ENCODE data around the gene UGT1A10.

Gene UGT1A10

GRCh38 chr2:233679196-233679595, 42.9 kb downstream of the UGT1A10 start:
- Histone ChIP-seq H3K4me2 (ENCODE audit: low read length) (no peak overlapping the region), H3K9me3 (ENCODE audit: control insufficient read depth, insufficient read depth, low read length) (no peaks in the 10 kb centered on the region), H3K27ac (ENCODE audit: low read depth, low read length) (no peak overlapping the region), H3K4me3 (ENCODE audit: low read length) (no peak overlapping the region), H3K27me3 (ENCODE audit: control insufficient read depth, low read length) (no peaks in the 10 kb centered on the region; the same call in 1 of the 2 replicates), H3K4me1 (ENCODE audit: control insufficient read depth, low read length) (peaks cover 9% of the 10 kb centered on the region), H3K36me3 (ENCODE audit: control insufficient read depth, low read length) (no peaks in the 10 kb centered on the region), H4K20me1 (ENCODE audit: control insufficient read depth, insufficient read depth, low read depth, low read length) (no peaks in the 10 kb centered on the region), H3K9me2 (replicated peaks; ENCODE audit: control insufficient read depth, low read length) (no peaks in the 10 kb centered on the region), H3K79me2 (ENCODE audit: control insufficient read depth, low read length) (no peaks in the 10 kb centered on the region), H3F3A (ENCODE audit: control insufficient read depth, insufficient read depth) (no peaks in the 10 kb centered on the region)
- TF ChIP-seq EZH2phosphoT487 (IDR thresholded peaks at IDR 0.05; ENCODE audit: borderline replicate concordance, low read length) (no peak), CTCF (IDR thresholded peaks at IDR 0.05; ENCODE audit: low read depth, low read length, poor library complexity, severe bottlenecking) (no peak)

GRCh38 chr2:233680361-233681045, 44.3 kb downstream of the UGT1A10 start:
- H3K4me3 ChIP-seq (ENCODE audit: low read length) = no peak overlapping the region
- TF ChIP-seq CTCF (IDR thresholded peaks at IDR 0.05; ENCODE audit: low read depth, low read length, poor library complexity, severe bottlenecking) (no peak), EZH2phosphoT487 (IDR thresholded peaks at IDR 0.05; ENCODE audit: borderline replicate concordance, low read length) (no peak)
- H3K4me1 ChIP-seq (ENCODE audit: control insufficient read depth, low read length) = peaks cover 9% of the 10 kb centered on the region
- no peak overlapping the region for H3K4me2 ChIP-seq (ENCODE audit: low read length)
- no peaks in the 10 kb centered on the region for H4K20me1 ChIP-seq (ENCODE audit: control insufficient read depth, insufficient read depth, low read depth, low read length)
- H3K9me3 ChIP-seq (ENCODE audit: control insufficient read depth, insufficient read depth, low read length) = no peaks in the 10 kb centered on the region
- H3K79me2 ChIP-seq (ENCODE audit: control insufficient read depth, low read length) = no peaks in the 10 kb centered on the region
- no peaks in the 10 kb centered on the region for H3K9me2 ChIP-seq (replicated peaks; ENCODE audit: control insufficient read depth, low read length)
- H3K27me3 ChIP-seq (ENCODE audit: control insufficient read depth, low read length) = no peaks in the 10 kb centered on the region; the same call in 1 of the 2 replicates
- no peaks in the 10 kb centered on the region for H3F3A ChIP-seq (ENCODE audit: control insufficient read depth, insufficient read depth)
- H3K27ac ChIP-seq (ENCODE audit: low read depth, low read length) = no peak overlapping the region
- H3K36me3 ChIP-seq (ENCODE audit: control insufficient read depth, low read length) = no peaks in the 10 kb centered on the region

GRCh38 chr2:233681521-233682099, 45.4 kb downstream of the UGT1A10 start, which contains the start of gene UGT1A7:
TSS of gene UGT1A7 (plus strand) at chr2:233681901. CDS start at chr2:233681938, 37 bp downstream.
- H3K27me3 ChIP-seq (ENCODE audit: control insufficient read depth, low read length) = no peaks in the 10 kb centered on the region; the same call in 1 of the 2 replicates
- H3K4me2 ChIP-seq (ENCODE audit: low read length) = peak within 1 kb of the TSS; percentile 32
- H3F3A ChIP-seq (ENCODE audit: control insufficient read depth, insufficient read depth) = no peaks in the 10 kb centered on the region
- H4K20me1 ChIP-seq (ENCODE audit: control insufficient read depth, insufficient read depth, low read depth, low read length) = no peaks in the 10 kb centered on the region
- H3K36me3 ChIP-seq (ENCODE audit: control insufficient read depth, low read length) = no peaks in the 10 kb centered on the region
- TF ChIP-seq CTCF (IDR thresholded peaks at IDR 0.05; ENCODE audit: low read depth, low read length, poor library complexity, severe bottlenecking) (no peak), EZH2phosphoT487 (IDR thresholded peaks at IDR 0.05; ENCODE audit: borderline replicate concordance, low read length) (no peak)
- no peak within 1 kb of the TSS for H3K27ac ChIP-seq (ENCODE audit: low read depth, low read length)
- peaks cover 9% of the 10 kb centered on the region for H3K4me1 ChIP-seq (ENCODE audit: control insufficient read depth, low read length)
- H3K9me2 ChIP-seq (replicated peaks; ENCODE audit: control insufficient read depth, low read length) = no peaks in the 10 kb centered on the region
- H3K4me3 ChIP-seq (ENCODE audit: low read length) = no peak within 1 kb of the TSS
- H3K79me2 ChIP-seq (ENCODE audit: control insufficient read depth, low read length) = no peaks in the 10 kb centered on the region
- no peaks in the 10 kb centered on the region for H3K9me3 ChIP-seq (ENCODE audit: control insufficient read depth, insufficient read depth, low read length)

All from DOHH2 (cell line).